ENCODE results near the gene LRRC53.

Gene LRRC53

DNA sequence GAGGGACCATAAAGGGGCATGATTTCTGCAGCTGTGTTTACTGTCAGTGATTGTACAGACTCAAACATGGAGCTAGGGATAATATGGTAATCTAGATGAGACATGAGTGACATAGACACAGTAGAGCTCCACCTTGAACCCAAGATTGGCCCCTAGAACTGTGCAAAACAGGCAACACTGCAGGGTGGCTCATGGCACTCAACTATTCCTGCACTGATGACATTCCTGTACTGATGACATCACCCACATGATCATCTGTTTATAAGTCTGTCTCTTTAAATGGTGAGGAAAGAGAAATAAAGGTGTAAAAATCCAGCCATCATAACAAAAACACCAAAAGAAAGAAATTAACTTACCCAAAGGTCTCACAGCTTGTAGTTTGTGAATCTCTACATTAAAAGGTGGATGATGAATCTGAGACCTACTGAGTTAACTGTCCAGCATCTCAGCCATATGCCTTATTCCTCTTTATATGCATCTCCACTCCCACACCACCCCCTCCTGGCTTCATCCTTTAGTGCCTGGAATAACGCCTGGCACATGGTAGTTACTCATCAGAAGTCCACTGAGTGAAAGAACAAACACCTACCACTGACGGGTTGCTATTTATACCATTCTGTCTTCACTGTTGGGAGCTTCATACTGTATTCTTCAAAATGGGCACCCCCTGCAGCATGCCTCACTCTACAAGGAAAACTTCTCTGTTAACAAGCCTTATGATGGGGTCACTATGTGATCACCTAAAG, at the start of gene LRRC53:
TSS of gene LRRC53 (minus strand) at position 442 of the 746 bp plus-strand sequence. CDS start 29,262 bp downstream, outside the sequence.
- no peak for DNase-seq (ENCODE audit: low spot score)

- no peak for DNase-seq (ENCODE audit: low spot score)
These were observed 37.5 kb upstream of the LRRC53 start for GRCh38 chr1:74549932-74550331.

GRCh38 chr1:74548961-74549750, 36.7 kb upstream of the LRRC53 start:
- no peak for DNase-seq (ENCODE audit: low spot score)

DNA sequence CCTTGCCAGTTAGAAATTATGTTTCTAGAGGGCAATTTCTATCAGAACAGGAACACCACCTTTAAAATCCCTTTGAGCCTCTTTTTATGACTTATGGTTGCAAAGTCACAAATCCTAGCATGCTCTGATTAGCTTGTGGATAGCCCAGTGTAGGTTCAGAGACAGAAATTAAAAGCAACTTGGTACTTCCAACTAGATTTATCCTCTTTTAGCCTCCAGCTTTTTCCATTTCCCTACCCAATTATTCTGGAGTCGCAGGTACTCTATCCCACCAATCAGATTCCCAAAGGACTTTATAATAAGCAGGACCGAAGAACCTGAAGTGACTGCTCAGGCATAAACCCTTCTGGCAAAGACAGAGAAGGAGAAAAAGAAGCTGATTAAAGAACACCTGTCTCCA, 33.4 kb upstream of the LRRC53 start:
- no peak for DNase-seq (ENCODE audit: low spot score)

DNA sequence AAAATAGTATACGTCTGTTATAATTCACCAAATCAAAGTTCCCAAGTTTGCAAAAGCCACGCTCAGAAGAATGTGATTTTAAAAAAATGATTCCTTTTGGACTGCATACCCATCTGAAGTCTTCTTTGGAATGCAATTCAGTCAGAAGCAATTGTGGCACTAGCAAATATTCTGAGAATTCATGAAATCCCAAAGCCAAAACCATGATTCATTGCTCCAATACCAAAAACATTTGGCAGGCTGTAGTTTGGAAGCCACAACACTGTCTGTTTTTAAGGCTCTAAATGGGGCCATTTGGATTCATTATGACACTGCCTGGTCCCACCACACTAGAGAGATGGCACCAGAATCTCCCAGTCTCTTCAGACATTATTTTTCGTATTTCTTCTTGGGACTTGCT, 21.8 kb upstream of the LRRC53 start:
- DNase-seq (ENCODE audit: low spot score): no peak

GRCh38 chr1:74531796-74532195, 19.4 kb upstream of the LRRC53 start:
- no peak for DNase-seq (ENCODE audit: low spot score)

- DNase-seq (ENCODE audit: low spot score): no peak
These were observed 18.5 kb upstream of the LRRC53 start for GRCh38 chr1:74530892-74531291.

- DNase-seq (ENCODE audit: low spot score): no peak
These were observed 15.7 kb upstream of the LRRC53 start for GRCh38 chr1:74528123-74528522.

DNA sequence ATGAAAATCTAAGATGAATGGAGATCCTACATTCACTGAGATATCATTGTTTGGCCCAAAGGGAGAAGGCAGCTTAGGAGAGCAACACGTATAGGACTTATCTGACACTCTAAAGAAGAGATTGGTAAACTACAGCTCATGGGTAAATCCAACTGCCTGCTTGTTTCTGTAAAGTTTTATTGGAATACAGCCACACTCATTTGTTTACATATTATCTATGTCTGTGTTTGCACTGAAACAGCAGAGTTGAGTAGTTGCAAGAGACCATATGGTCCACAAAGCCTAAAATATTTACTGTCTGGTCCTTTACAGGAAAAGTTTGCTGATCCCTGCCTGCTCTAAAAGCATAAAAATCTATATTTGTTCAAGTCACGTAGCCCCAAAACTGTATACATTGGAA, 14.3 kb upstream of the LRRC53 start:
- DNase-seq (ENCODE audit: low spot score): no peak

DNA sequence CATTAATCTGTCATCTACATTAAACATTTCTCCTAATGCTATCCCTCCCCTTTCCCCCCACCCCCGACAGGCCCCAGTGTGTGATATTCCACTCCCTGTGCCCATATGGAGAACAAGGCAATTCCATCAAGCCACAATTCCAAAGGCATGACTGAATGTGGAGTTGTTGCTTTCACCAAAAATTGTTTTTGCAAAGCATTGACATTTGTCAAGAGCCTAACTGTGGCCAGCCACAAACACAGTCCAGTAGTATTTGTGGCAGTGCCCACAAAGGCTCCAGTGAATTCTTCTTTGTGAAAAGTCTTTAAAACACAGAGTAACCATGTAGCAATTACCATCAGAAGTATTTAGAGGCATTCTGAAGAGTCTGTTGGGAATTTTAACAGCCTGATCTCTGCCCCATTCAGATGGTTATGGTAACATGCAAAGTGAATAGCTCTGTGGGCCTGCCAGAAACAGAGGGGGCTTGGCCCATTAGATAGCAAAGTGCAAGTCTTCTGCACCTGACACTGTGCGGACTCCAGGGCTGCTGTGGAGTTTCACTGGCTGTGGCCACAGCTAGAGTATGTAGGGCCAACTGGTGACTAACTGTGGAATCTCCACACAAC, 11.6 kb upstream of the LRRC53 start:
- no peak for DNase-seq (ENCODE audit: low spot score)

GRCh38 chr1:74522148-74522547, 9.7 kb upstream of the LRRC53 start:
- peak; percentile 49 for DNase-seq (ENCODE audit: low spot score)

DNA sequence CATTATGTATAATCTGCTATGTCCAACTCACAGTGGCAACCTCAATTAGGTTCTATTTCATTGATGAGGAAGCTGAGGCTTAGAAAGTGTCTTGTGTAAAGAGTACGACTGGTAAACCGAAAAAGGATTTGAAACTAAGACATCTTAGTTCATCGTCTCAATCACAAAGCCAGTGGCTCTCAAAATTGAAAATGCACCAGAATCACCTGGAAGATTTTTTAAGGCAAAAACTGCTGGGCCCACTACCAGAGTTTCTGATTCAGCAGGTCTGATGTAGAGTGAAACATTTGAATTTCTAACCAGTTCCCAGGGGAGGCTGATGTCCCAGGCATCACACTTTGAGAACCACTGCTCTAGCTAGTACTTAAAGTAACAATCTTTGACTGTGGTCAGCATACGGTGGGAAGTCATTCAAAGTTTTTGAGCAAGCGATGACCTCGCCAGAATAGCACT, 5.2 kb upstream of the LRRC53 start:
- DNase-seq (ENCODE audit: low spot score): no peak

GRCh38 chr1:74513411-74514300, 1.2 kb upstream of the LRRC53 start:
- no peak for DNase-seq (ENCODE audit: low spot score)

- peak; percentile 61 for DNase-seq (ENCODE audit: low spot score)
These were observed 4.0 kb downstream of the LRRC53 start for GRCh38 chr1:74508449-74508848.

GRCh38 chr1:74505928-74506710, 6.3 kb downstream of the LRRC53 start:
- DNase-seq (ENCODE audit: low spot score): peak; percentile 69

GRCh38 chr1:74504933-74505512, 7.4 kb downstream of the LRRC53 start:
- DNase-seq (ENCODE audit: low spot score): peak; percentile 52

- peak; percentile 76 for DNase-seq (ENCODE audit: low spot score)
These were observed 8.1 kb downstream of the LRRC53 start for GRCh38 chr1:74504125-74504932.

DNA sequence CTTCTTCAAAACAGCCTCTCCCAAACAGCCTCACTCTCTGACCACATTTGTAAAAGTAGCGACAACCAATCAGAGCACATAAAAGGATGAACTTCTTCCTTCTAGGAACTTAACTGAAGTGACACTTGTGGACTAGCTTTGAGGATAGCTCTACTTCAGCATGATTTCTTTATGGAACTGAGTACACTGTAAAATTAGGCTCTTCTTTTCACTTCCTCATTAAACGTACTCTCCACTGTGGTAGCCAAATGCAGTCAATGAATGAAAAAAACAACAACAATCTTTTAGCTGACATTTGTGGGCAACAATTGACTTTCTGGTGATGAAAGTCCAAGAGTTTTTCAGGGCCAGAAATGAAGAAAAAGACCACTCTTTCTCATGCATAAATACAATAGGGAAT, 9.6 kb downstream of the LRRC53 start:
- no peak for DNase-seq (ENCODE audit: low spot score)

- DNase-seq (ENCODE audit: low spot score): no peak
These were observed 10.0 kb downstream of the LRRC53 start for GRCh38 chr1:74502432-74502831.

- DNase-seq (ENCODE audit: low spot score): no peak
These were observed 13.5 kb downstream of the LRRC53 start for GRCh38 chr1:74498901-74499300.
